Panc1 (cell line): ENCODE measurements around the gene SNORC. TPM values are rescaled to one million over a fixed set of nuclear protein-coding genes. Genes with fewer than 3 reads are reported as not detected.

Experiments used
- ATAC-seq: fragments of 200-7000 bp; cut with Tn5 transposase; 2 replicates; pipeline ENCODE4 v1.9.1; 2020; ENCODE audit warnings: mild to moderate bottlenecking, moderate library complexity
- BruUV-seq: library from RNA; stranded (reverse); fragments of 400-500 nt; replicated peaks from 2 replicates; lab custom pipeline; 2021; lab: Mats Ljungman, UMichigan
- CTCF ChIA-PET: fragments of 300-600 bp; sonication (Branson Sonifier 250); formaldehyde crosslinking; loops from one replicate; lab custom pipeline; 2022; ENCODE audit warnings: antibody characterized with exemption; lab: Charles Lee
- POLR2A ChIA-PET: fragments of 300-600 bp; sonication (Branson Sonifier 250); formaldehyde crosslinking; loops from one replicate; lab custom pipeline; 2022; ENCODE audit warnings: antibody characterized with exemption; lab: Charles Lee
- DNase-seq: peaks from one replicate; pipeline ENCODE4 v3.0.0-alpha.2; 2010; ENCODE audit warnings: low read depth, low spot score
- H3K27ac ChIP-seq: 2 replicates; pipeline ENCODE4 v1.5.1; 2011; ENCODE audit warnings: mild to moderate bottlenecking, low read length, inconsistent platforms
- H3K27me3 ChIP-seq: fragments of 200-500 bp; sonication (Bioruptor generic); 2 replicates; pipeline ENCODE4 v1.6.0; 2014; ENCODE audit warnings: low read length, inconsistent platforms; ENCODE audit not compliant: control insufficient read depth, insufficient read depth
- H3K36me3 ChIP-seq: fragments of 200-500 bp; sonication (Bioruptor generic); 2 replicates; pipeline ENCODE4 v1.5.1; 2014; ENCODE audit warnings: inconsistent platforms, mild to moderate bottlenecking, low read length, moderate library complexity; ENCODE audit not compliant: control insufficient read depth, insufficient read depth
- H3K4me1 ChIP-seq: 2 replicates; pipeline ENCODE4 v1.5.1; 2011; ENCODE audit warnings: inconsistent platforms, mild to moderate bottlenecking, low read length, moderate library complexity; ENCODE audit not compliant: control insufficient read depth, insufficient read depth
- H3K4me3 ChIP-seq, 2 experiments: 2 replicates each; pipeline ENCODE4 v1.5.1; 2011 to 2012; ENCODE audit warnings: low read depth in 2 of 2, low read length in 2 of 2, mild to moderate bottlenecking in 2 of 2, inconsistent platforms in 1 of 2, moderate library complexity in 1 of 2
- H3K9me3 ChIP-seq: fragments of 200-500 bp; sonication (Bioruptor generic); 2 replicates; pipeline ENCODE4 v1.5.1; 2014; ENCODE audit warnings: low read depth, mild to moderate bottlenecking, inconsistent platforms, low read length, moderate library complexity; ENCODE audit not compliant: control insufficient read depth, insufficient read depth
- CTCF ChIP-seq: fragments of 450-650 bp; IDR thresholded peaks from 2 replicates; pipeline ENCODE4 v1.5.1; 2017; ENCODE audit warnings: mild to moderate bottlenecking
- POLR2AphosphoS5 ChIP-seq: IDR thresholded peaks from 2 replicates; pipeline ENCODE4 v1.6.1; 2012; ENCODE audit warnings: mild to moderate bottlenecking, low read depth, low read length, moderate library complexity
- REST ChIP-seq, 2 experiments: IDR thresholded peaks; 2 replicates each; pipeline ENCODE4 v1.6.1; 2011 to 2012; ENCODE audit warnings: low read depth in 2 of 2, control low read depth in 1 of 2, low read length in 1 of 2, mild to moderate bottlenecking in 1 of 2, moderate library complexity in 1 of 2; ENCODE audit not compliant: insufficient read depth in 1 of 2
- SIN3A ChIP-seq: IDR thresholded peaks from 2 replicates; pipeline ENCODE4 v1.6.1; 2012; ENCODE audit warnings: low read depth, mild to moderate bottlenecking, low read length, moderate library complexity, borderline replicate concordance; ENCODE audit not compliant: insufficient read depth
- TCF7L2 ChIP-seq: IDR thresholded peaks from 2 replicates; pipeline ENCODE4 v1.6.1; 2011; ENCODE audit warnings: mild to moderate bottlenecking, low read depth, low read length, inconsistent platforms
- in situ Hi-C: cut with HindIII; loops from 2 replicates; pipeline ENCODE4 v1.10.0; 2016; ENCODE audit warnings: low sequenced_read_pairs, low pct_unique_long_range_greater_than_20kb
- intact Hi-C: fragments of 100-400 bp; cut with micrococcal nuclease; formaldehyde crosslinking; loops from one replicate; pipeline ENCODE4 v1.10.0; 2022; ENCODE audit not compliant: unreplicated experiment
- total RNA-seq: library from RNA; stranded (reverse); gene quantifications from one replicate; pipeline ENCODE4 v1.2.1, GENCODE V29; 2021; ENCODE audit not compliant: unreplicated experiment

Gene SNORC
- total RNA-seq, 1 experiment from 2014 or later: 6.8 TPM

GRCh38 chr2:232857158-232857563, 12.9 kb upstream of the SNORC start:
- in situ Hi-C loops (no loop called here), intact Hi-C loops (no loop called here)
- no peak overlapping the region for H3K4me3 ChIP-seq
- peaks cover 12% of the 10 kb centered on the region for H3K36me3 ChIP-seq
- H3K27ac ChIP-seq: no peak overlapping the region
- ATAC-seq (no peak), DNase-seq (no peak)
- no peaks in the 10 kb centered on the region for H3K27me3 ChIP-seq
- CTCF ChIA-PET: no interaction called here
- peaks cover 16% of the 10 kb centered on the region for H3K4me1 ChIP-seq
- BruUV-seq: no TSS peak
- POLR2A ChIA-PET: interaction anchor here (0.6 kb wide), 1 partner anchor 77 kb away, joined by 16 read pairs; no protein-coding TSS in a partner anchor
- no peaks in the 10 kb centered on the region for H3K9me3 ChIP-seq
- TF ChIP-seq SIN3A (no peak), TCF7L2 (no peak), POLR2AphosphoS5 (no peak), REST (IDR thresholded peaks at IDR 0.05; ENCODE audit: insufficient read depth in 1 of 2, low read depth in 2 of 2, low read length in 1 of 2) (no peak)

- H3K27ac ChIP-seq: no peak overlapping the region
- TF ChIP-seq POLR2AphosphoS5: no peak
- TF ChIP-seq REST (IDR thresholded peaks at IDR 0.05; ENCODE audit: insufficient read depth in 1 of 2, low read depth in 2 of 2, low read length in 1 of 2): no peak
- no peak for TF ChIP-seq SIN3A
- TF ChIP-seq TCF7L2: no peak
- TF ChIP-seq CTCF: no peak
- peaks cover 1% of the 10 kb centered on the region; the same call in 1 of the 2 replicates for H3K4me1 ChIP-seq
- no TSS peak for BruUV-seq
- no peak for ATAC-seq
- no peak overlapping the region for H3K4me3 ChIP-seq
- DNase-seq: no peak
- POLR2A ChIA-PET: no interaction called here
- intact Hi-C loops (no loop called here), in situ Hi-C loops (no loop called here)
- CTCF ChIA-PET: no interaction called here
- no peaks in the 10 kb centered on the region for H3K27me3 ChIP-seq
- H3K9me3 ChIP-seq: no peaks in the 10 kb centered on the region
- H3K36me3 ChIP-seq: peaks cover 3% of the 10 kb centered on the region
Observed at GRCh38 chr2:232859385-232859916, 10.6 kb upstream of the SNORC start.
